ENCODE data around the gene CELF4.

CELF4 gene

GRCh38 chr18:37270666-37271052 lies 294.9 kb downstream of the CELF4 start:
- no peak for DNase-seq

- no peak for DNase-seq
Observed at GRCh38 chr18:37270038-37270665, 295.4 kb downstream of the CELF4 start.

GRCh38 chr18:37266290-37266689 lies 299.3 kb downstream of the CELF4 start:
- no peak for DNase-seq

GRCh38 chr18:37265382-37265781 lies 300.2 kb downstream of the CELF4 start:
- no peak for DNase-seq

GRCh38 chr18:37264956-37265355 lies 300.6 kb downstream of the CELF4 start:
- no peak for DNase-seq

GRCh38 chr18:37261988-37262387 lies 303.6 kb downstream of the CELF4 start:
- DNase-seq: no peak

- no peak for DNase-seq
Observed at GRCh38 chr18:37261246-37261840, 304.3 kb downstream of the CELF4 start.

- no peak for DNase-seq
Observed at GRCh38 chr18:37260367-37261093, 305.1 kb downstream of the CELF4 start.

- no peak for DNase-seq
Observed at GRCh38 chr18:37259711-37260110, 305.9 kb downstream of the CELF4 start.

GRCh38 chr18:37258819-37259218 lies 306.8 kb downstream of the CELF4 start:
- DNase-seq: no peak

- no peak for DNase-seq
Observed at GRCh38 chr18:37258131-37258530, 307.5 kb downstream of the CELF4 start.

GRCh38 chr18:37254973-37255372 lies 310.6 kb downstream of the CELF4 start:
- no peak for DNase-seq

GRCh38 chr18:37254236-37254754 lies 311.3 kb downstream of the CELF4 start:
- DNase-seq: no peak

GRCh38 chr18:37253394-37254235 lies 312.0 kb downstream of the CELF4 start:
- DNase-seq: no peak

GRCh38 chr18:37252854-37253393 lies 312.7 kb downstream of the CELF4 start:
- no peak for DNase-seq

- no peak for DNase-seq
Observed at GRCh38 chr18:37252342-37252741, 313.3 kb downstream of the CELF4 start.

GRCh38 chr18:37251679-37252078 lies 313.9 kb downstream of the CELF4 start:
- DNase-seq: no peak

- DNase-seq: no peak
Observed at GRCh38 chr18:37249895-37250618, 315.5 kb downstream of the CELF4 start.

- DNase-seq: no peak
Observed at GRCh38 chr18:37249171-37249886, 316.3 kb downstream of the CELF4 start.

GRCh38 chr18:37248281-37248680 lies 317.3 kb downstream of the CELF4 start:
- no peak for DNase-seq

GRCh38 chr18:37247497-37248161 lies 318.0 kb downstream of the CELF4 start:
- DNase-seq: no peak

Data from stimulated activated CD4-positive, alpha-beta T cell treated with anti-CD3 and anti-CD28 coated beads, Interleukin-4, amount 100 ng/mL, for 1 hour (primary cell).